Stimulated activated naive CD4-positive, alpha-beta T cell treated with Interleukin-2 at 50 U/mL for 16 hours (primary cell): ENCODE results near the gene ACTL8.

Experiments used
- DNase-seq: peaks from one replicate; lab custom pipeline; 2025; lab: John Stamatoyannopoulos, UW

Gene ACTL8

GRCh38 chr1:17805869-17806684 lies 50.9 kb downstream of the ACTL8 start:
- DNase-seq, result no peak

GRCh38 chr1:17808816-17809215 lies 53.7 kb downstream of the ACTL8 start:
- DNase-seq, result no peak

DNA sequence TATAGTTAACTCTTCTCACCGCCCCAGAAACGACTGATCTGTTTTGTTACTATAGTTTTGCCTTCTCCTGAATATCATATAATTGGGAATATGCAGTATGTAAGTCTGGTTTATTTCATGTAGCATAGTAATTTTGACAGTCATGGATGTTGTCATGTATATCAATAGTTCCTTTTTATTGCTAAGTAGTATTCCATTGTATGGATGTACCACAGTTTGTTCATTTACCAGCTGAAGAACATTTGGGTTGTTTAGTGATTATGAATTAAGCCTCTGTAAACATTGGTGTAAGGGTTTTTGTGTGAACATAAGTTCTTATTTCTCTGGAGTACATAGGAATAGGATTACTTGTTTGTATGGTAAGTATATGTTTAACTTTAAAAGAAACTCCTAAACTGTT lies 55.5 kb downstream of the ACTL8 start:
- DNase-seq, result no peak

- no peak for DNase-seq
These were observed 61.4 kb downstream of the ACTL8 start for GRCh38 chr1:17816511-17816910.

DNA sequence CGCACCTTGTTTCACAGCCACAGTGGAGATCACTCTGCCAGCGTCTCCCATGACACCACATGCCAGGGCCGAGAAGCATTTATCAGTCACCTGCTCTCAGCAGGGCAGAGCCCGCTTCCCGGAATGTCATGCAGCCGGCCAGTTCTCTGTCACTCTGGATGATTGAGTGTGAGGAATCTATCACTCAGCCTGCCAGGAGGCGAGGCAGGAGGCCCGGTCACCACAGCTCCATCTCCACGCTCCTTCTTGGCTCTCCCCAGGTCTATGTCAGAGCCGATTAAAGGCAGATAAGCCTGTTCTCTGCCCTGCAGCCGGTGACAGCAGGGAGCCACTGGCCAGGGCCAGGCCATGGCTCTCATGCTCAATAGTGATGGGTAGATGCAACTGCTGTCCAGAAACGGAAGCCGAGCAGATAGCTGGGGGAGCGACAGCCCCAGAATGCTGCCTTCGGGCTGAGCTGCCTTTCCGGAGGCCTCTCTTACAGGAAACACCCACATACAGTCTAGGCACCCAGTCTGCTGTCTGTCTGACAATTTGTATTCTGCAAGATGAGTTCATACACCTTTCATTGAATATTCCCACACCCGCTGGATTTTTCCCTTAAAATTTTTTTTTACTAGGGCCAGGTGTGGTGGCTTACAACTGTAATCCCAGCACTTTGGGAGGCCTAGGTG lies 64.1 kb downstream of the ACTL8 start:
- no peak for DNase-seq

GRCh38 chr1:17820198-17820597 lies 65.1 kb downstream of the ACTL8 start:
- DNase-seq, result no peak

- no peak for DNase-seq
These were observed 67.8 kb downstream of the ACTL8 start for GRCh38 chr1:17822741-17823426.

GRCh38 chr1:17825273-17826164 lies 70.4 kb downstream of the ACTL8 start:
- DNase-seq, result no peak

GRCh38 chr1:17826165-17826488 lies 71.0 kb downstream of the ACTL8 start:
- no peak for DNase-seq

- DNase-seq, result no peak
These were observed 73.9 kb downstream of the ACTL8 start for GRCh38 chr1:17828991-17829390.

GRCh38 chr1:17829579-17829978 lies 74.4 kb downstream of the ACTL8 start:
- DNase-seq, result no peak

DNA sequence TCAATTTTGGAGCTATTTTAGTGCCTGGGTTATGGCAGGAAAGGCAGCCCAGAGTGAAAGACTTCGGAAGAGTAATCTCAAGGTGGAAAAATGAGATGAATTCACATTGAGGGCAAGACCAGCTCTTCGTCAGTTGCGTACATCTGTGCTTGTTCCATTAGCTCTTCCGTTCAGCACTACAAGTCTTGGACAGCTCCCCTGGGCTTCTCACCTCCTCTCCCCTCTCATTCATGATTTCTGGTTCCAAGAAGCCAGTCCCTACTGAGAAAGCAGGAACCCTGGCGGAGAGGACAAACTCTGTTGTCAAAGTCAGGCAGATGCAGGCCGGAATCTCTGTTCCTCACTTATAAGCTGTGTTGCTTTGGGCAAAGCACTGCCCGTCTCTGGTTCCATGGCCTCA lies 76.5 kb downstream of the ACTL8 start:
- no peak for DNase-seq

DNA sequence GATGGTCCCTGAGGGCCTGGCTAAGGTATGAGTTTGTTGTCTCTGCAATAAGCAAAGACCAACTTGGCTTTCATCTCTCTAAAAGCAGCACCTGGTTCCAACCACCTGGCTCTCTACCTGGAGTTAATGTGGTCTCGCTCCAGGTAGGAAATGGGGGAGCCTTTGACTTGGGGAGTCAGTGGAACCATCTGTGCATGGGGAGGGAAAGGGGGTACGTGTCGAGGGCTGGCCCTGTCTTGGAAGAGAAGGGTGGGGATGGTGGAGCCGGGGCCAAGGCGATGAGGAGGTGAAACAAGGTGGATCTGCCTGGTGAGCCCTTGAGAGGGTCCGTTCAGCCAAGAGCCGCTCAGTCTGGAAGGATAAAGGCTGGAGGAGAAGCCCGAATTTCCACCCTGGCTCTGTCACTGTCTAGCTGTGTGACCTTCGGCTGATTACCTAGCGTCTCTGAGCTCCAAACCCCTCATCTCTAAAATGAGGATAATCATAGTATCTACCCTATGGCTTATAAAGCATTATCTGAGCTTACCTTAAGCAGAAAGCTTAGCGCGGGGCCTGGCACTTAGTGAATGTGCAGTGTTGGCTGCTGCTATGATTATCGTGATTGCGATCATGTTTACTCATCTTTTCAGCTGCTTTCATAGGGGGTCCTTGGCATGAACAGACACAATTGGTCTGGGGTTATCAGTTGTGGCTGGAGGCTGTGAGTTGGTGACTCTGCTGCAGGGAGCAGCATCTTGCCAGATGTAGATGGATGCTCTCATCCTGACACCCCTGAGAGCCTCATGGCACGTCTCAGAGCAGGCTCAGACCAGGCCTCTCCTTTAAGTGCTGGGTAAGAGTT lies 78.7 kb downstream of the ACTL8 start:
- DNase-seq, result no peak

- DNase-seq, result no peak
These were observed 79.5 kb downstream of the ACTL8 start for GRCh38 chr1:17834561-17835100.

- no peak for DNase-seq
These were observed 82.3 kb downstream of the ACTL8 start for GRCh38 chr1:17837233-17838030.

DNA sequence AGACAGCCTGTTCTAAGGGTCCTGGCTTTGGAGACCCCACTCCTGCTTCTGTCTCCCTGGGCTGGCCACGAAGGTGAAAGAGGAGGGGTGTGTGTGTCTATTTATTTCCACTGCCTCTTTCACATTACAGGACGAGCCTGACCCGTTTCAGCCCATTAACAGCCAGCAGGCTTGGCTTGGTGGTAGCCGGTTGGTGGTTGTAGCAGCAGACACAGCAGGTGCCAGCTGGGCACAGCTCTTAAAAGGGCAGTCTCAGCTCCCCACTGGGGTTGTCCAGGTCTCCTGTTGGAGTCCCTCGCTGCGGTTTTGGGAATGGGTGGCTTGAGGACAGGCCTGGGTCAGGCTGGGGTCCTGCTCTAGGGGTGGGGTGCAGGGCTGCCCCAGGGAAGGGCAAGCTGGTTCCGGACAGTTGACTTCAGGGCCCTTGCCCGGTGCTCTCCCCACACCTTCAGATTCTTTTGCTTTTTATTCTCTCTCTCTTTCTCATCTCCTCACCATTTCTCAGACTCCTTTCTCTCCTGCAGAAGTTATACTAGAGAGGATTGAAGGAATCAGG lies 84.6 kb downstream of the ACTL8 start:
- DNase-seq, result no peak

- DNase-seq, result no peak
These were observed 86.8 kb downstream of the ACTL8 start for GRCh38 chr1:17841944-17842343.

DNA sequence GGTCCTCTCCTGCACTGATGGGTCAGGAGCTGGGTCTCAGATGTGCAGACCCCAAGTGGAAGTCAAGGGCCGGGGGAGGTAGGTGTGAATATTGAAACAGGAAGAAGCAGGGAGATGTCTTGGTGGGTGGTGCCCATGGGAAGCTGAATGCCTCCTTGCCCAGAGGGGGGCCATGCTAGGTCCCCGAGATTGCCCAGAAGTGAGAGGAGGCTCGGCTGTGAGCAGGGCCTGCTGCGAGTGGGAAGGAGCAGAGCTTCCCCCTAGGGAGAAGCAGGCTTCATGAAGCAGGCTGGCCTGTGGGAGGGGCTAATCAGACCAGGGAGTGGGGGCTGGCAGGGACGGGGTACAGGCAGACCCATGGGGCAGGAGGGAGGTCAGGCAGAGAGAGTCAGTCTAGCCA lies 87.6 kb downstream of the ACTL8 start:
- no peak for DNase-seq

DNA sequence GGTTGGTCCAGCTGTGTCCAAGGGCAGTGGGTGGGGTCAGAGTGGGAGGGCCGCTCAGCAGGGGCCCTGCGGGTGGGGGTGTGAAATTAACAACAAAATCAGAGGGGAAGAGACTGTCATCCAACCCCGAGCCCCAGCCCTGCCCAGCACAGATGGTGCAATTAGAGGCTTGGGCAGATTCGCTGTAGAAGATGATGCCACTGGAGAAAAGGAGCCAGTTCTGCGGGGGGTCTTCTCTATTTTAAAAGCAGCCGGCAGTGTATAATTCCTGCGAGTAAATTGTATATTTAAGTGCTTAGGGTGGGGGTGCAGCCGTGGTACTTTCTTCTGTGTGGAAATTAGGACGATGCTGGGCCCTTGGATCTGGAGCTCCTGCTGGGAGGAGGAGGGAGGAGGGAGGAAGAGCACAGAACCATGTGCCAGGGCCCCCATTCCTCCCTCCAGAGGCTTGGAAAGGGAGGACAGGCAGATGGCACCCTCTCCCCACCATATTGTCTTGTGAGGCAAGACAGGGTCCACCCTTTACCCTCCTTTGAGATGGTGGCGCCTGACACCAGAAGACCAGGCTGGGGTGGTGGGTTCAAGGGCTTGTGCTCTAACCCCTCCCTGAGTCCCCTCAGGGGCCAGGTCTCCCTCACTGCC lies 89.2 kb downstream of the ACTL8 start:
- no peak for DNase-seq
